Pancreas (tissue), 10 donors: ENCODE results near the gene ILK. TPM values are rescaled to one million over a fixed set of nuclear protein-coding genes. Genes with fewer than 3 reads are reported as not detected.

Experiments used
- ATAC-seq, 4 donors: fragments of 200-7000 bp; cut with Tn5 transposase; one replicate each; pipeline versions ENCODE4 v1.8.0 to v1.9.1; 2020; ENCODE audit warnings: mild to moderate bottlenecking in 4 of 4, moderate library complexity in 4 of 4
- DNase-seq, 6 donors: peaks; one replicate each; pipeline ENCODE4 v3.0.0-alpha.2; 2020
- FAIRE-seq: peaks from 2 replicates; lab custom pipeline; 2012; peaks lifted over from hg19 to GRCh38; lab: Jason Lieb, UNC
- H3K27ac ChIP-seq, 4 donors: fragments of 200-600 bp; sonication (generic); 1 replicate in 3 of 4; 2 replicates in 1 of 4; pipeline versions ENCODE4 v1.5.0 to v1.8.0; 2020
- H3K27me3 ChIP-seq, 4 donors: fragments of 200-600 bp; one replicate each; pipeline ENCODE4 v1.8.0; 2021
- H3K36me3 ChIP-seq, 3 donors: fragments of 200-600 bp; sonication (generic) in 1 of 3; one replicate each; pipeline versions ENCODE4 v1.5.0 to v1.8.0; 2020 to 2021
- H3K4me1 ChIP-seq, 3 donors: fragments of 200-600 bp; one replicate each; pipeline ENCODE4 v1.8.0; 2021
- H3K4me3 ChIP-seq, 4 donors: fragments of 200-600 bp; sonication (generic) in 2 of 4; one replicate each; pipeline versions ENCODE4 v1.5.0 to v1.8.0; 2020 to 2021
- H3K9me3 ChIP-seq, 4 donors: fragments of 200-600 bp; one replicate each; pipeline ENCODE4 v1.8.0; 2021
- CTCF ChIP-seq, 4 donors: fragments of 200-600 bp; sonication (generic) in 3 of 4; IDR thresholded peaks; one replicate each; pipeline versions ENCODE4 v1.5.0 to v1.8.0; 2021; ENCODE audit warnings: antibody characterized with exemption in 4 of 4
- WGBS, 2 donors: extraction: QIAGEN DNeasy Blood & Tissue Kit; methylation state at CpG; one replicate each; pipeline ENCODE4 v1.1.7; 2013; 5-methylcytosine and 5-hydroxymethylcytosine counted together
- intact Hi-C, 3 donors: fragments of 100-400 bp; cut with DNase I; formaldehyde crosslinking; loops; one replicate each; pipeline versions ENCODE4 v1.11.1 to v1.14.2; 2022
- polyA plus RNA-seq, 2 donors: library from polyadenylated mRNA; stranded (reverse); fragments of 200-250 nt; gene quantifications; one replicate each; pipeline ENCODE4 v1.2.3, GENCODE V29; 2013
- total RNA-seq, 6 donors: library from RNA; stranded (reverse); fragmentation: NEBNext Ultra II Directional in 4 of 6; extraction: Animal tissue kit (Norgen Biotek cat#: 25700) in 4 of 6; gene quantifications; one replicate each; pipeline versions ENCODE4 v1.2.1 to v1.2.4, GENCODE V29; 2021 to 2023
- donor health status: healthy with polysubstance abuse.
- donor health status: DM: no; HTN: no; CAD: no; lungs with moderate emphysema.
- donor health status: DM: no; HTN: no; CAD: no.
- donor health status: control.
- donor health status: control.
- donor health status: Bipolar disorder and iron deficiency.
- donor health status: DM: yes; HTN: yes; CAD: no.
- donor health status: DM: no; HTN: no; CAD: no.
- donor health status: DM: no; HTN: no; CAD: no.
- donor health status: DM: yes; HTN: yes; CAD: no.

Gene ILK
- total and polyA plus RNA-seq, 8 donors = 47.9 to 137 (median 70.4) TPM

- Histone ChIP-seq H3K36me3 (no peaks in the 10 kb centered on the region), H3K27me3 (no peaks in the 10 kb centered on the region), H3K4me3 (no peak overlapping the region), H3K4me1 (peaks cover 0 to 4% (median 0%) of the 10 kb centered on the region in 3 donors), H3K27ac (no peak overlapping the region), H3K9me3 (no peaks in the 10 kb centered on the region)
- TF ChIP-seq CTCF (IDR thresholded peaks at IDR 0.05) = no peak
- ATAC-seq = peak in 3 of 4 donors; percentile 37 to 47 (median 39)
- DNase-seq = peak in 3 of 6 donors; percentile 41 to 53 (median 49)
- no peak for FAIRE-seq
- intact Hi-C loops = no loop called here
- WGBS, 2 donors = 63 to 65% methylated on average over 12 of the region's 12 CpGs
Observed at GRCh38 chr11:6625156-6625831, 21.7 kb downstream of the ILK start.

DNA sequence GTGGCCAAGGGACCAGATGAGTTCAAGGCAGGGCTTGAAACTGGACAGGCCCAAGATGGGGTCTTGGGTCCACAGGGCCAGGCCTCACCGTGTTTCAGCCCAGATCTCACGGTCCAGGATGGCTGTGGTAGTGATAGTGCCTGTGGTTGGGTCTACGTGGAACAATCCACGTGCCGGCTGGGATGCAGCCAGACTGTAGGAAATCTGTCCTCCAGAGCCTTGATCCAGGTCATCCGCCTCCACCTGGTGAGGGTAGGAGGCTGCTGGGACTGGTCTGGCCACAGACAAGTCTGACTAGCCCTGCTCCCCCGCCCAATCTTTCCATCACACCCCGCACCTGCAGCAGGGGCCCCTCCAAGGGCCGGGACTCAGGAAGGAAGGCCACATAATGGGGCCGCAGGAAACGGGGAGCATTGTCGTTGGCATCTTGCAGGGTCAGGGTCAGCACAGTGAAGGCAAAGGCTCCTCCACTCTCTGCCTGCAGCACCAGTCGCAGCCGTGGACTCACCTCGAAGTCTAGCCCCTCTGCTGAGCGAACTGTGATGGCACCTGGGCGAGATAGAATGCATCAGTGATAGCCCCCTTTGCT lies 22.4 kb downstream of the ILK start:
- no peak overlapping the region for H3K27ac ChIP-seq
- no peaks in the 10 kb centered on the region for H3K27me3 ChIP-seq
- no peaks in the 10 kb centered on the region for H3K36me3 ChIP-seq
- ATAC-seq (no peak), DNase-seq (no peak), FAIRE-seq (no peak)
- no peak for TF ChIP-seq CTCF (IDR thresholded peaks at IDR 0.05)
- intact Hi-C loops = no loop called here
- 94 to 95% methylated on average over 17 of the region's 17 CpGs for WGBS, 2 donors
- H3K4me3 ChIP-seq = no peak overlapping the region
- no peaks in the 10 kb centered on the region for H3K9me3 ChIP-seq
- H3K4me1 ChIP-seq = peaks cover 0 to 4% (median 0%) of the 10 kb centered on the region in 3 donors

- Histone ChIP-seq H3K27ac (no peak overlapping the region), H3K9me3 (no peaks in the 10 kb centered on the region), H3K36me3 (no peaks in the 10 kb centered on the region), H3K4me1 (peaks cover 0 to 4% (median 0%) of the 10 kb centered on the region in 3 donors), H3K4me3 (no peak overlapping the region), H3K27me3 (no peaks in the 10 kb centered on the region)
- intact Hi-C loops = no loop called here
- ATAC-seq (no peak), DNase-seq (no peak), FAIRE-seq (no peak)
- TF ChIP-seq CTCF (IDR thresholded peaks at IDR 0.05) = no peak
- 79 to 86% methylated on average over 19 of the region's 19 CpGs for WGBS, 2 donors
Observed at GRCh38 chr11:6626971-6627761, 23.6 kb downstream of the ILK start.

DNA sequence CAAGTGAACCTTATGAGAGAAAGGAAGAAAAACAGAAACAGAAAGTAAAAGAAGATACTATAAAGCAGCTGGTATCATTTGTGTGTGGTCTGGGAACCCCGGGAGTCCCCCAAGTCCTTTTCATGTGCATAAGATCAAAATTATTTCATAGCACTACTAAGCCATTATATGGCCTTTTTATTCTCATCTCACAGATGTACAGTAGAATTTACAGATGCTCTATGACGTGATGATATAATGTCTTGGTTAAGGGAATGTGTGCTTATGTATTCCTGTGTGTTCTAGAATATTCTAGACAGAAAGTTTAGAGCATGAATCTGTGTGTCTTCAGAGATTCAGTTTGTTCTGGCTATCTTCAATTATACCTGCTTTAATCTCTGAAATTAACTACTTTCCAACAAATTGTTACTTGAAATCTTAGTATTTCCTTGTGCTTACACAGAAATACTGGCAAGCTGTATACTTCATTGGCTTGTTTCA lies 24.2 kb downstream of the ILK start:
- H3K4me3 ChIP-seq = no peak overlapping the region
- no peaks in the 10 kb centered on the region for H3K9me3 ChIP-seq
- H3K36me3 ChIP-seq = no peaks in the 10 kb centered on the region
- no peak overlapping the region for H3K27ac ChIP-seq
- intact Hi-C loops = no loop called here
- DNase-seq (no peak), FAIRE-seq (no peak), ATAC-seq (no peak)
- peaks cover 0 to 4% (median 0%) of the 10 kb centered on the region in 3 donors for H3K4me1 ChIP-seq
- WGBS, 2 donors = 79 to 86% methylated on average over 2 of the region's 2 CpGs
- no peak for TF ChIP-seq CTCF (IDR thresholded peaks at IDR 0.05)
- H3K27me3 ChIP-seq = no peaks in the 10 kb centered on the region
